Fibroblast of skin of abdomen (primary cell): ENCODE measurements around the gene TAF1B.

Experiments
- DNase-seq: peaks from one replicate; pipeline ENCODE4 v3.0.0-alpha.2; 2013

The TAF1B gene

GRCh38 chr2:9808334-9809063, 34.8 kb upstream of the TAF1B start:
- no peak for DNase-seq

GRCh38 chr2:9809064-9809356, 34.3 kb upstream of the TAF1B start:
- DNase-seq: no peak

GRCh38 chr2:9809448-9810088, 33.7 kb upstream of the TAF1B start:
- no peak for DNase-seq

- DNase-seq: no peak
Measured at GRCh38 chr2:9811216-9811615, 32.1 kb upstream of the TAF1B start.

- no peak for DNase-seq
Measured at GRCh38 chr2:9811679-9812511, 31.4 kb upstream of the TAF1B start.

- DNase-seq: no peak
Measured at GRCh38 chr2:9812945-9813311, 30.3 kb upstream of the TAF1B start.

GRCh38 chr2:9813312-9814128, 29.8 kb upstream of the TAF1B start:
- DNase-seq: peak; percentile 62

- DNase-seq: no peak
Measured at GRCh38 chr2:9814129-9814868, 29.0 kb upstream of the TAF1B start.

- DNase-seq: no peak
Measured at GRCh38 chr2:9815076-9815475, 28.2 kb upstream of the TAF1B start.

GRCh38 chr2:9815844-9816279, 27.4 kb upstream of the TAF1B start:
- peak; percentile 47 for DNase-seq

GRCh38 chr2:9818097-9818496, 25.2 kb upstream of the TAF1B start:
- no peak for DNase-seq

GRCh38 chr2:9819551-9819950, 23.7 kb upstream of the TAF1B start:
- no peak for DNase-seq

GRCh38 chr2:9820020-9820973, 23.0 kb upstream of the TAF1B start:
- DNase-seq: peak; percentile 57

- DNase-seq: no peak
Measured at GRCh38 chr2:9821805-9822445, 21.3 kb upstream of the TAF1B start.

GRCh38 chr2:9824441-9824840, 18.8 kb upstream of the TAF1B start:
- DNase-seq: no peak

- peak; percentile 31 for DNase-seq
Measured at GRCh38 chr2:9824956-9825720, 18.1 kb upstream of the TAF1B start.

- DNase-seq: no peak
Measured at GRCh38 chr2:9826208-9826607, 17.1 kb upstream of the TAF1B start.

GRCh38 chr2:9830685-9831410, 12.4 kb upstream of the TAF1B start:
- DNase-seq: no peak

GRCh38 chr2:9831670-9832069, 11.6 kb upstream of the TAF1B start:
- DNase-seq: no peak
